Loucy (cell line): ENCODE results near the gene HMX3.

ENCODE experiments used
- H2AFZ ChIP-seq: fragments of 200-600 bp; sonication (generic); 2 replicates; pipeline ENCODE4 v1.6.0; 2016; ENCODE audit warnings: antibody characterized with exemption, mild to moderate bottlenecking, low read length, moderate library complexity
- H3F3A ChIP-seq: fragments of 200-600 bp; 2 replicates; pipeline ENCODE4 v1.6.0; 2016; ENCODE audit warnings: antibody characterized with exemption, low read depth, mild to moderate bottlenecking
- H3K27me3 ChIP-seq: fragments of 200-600 bp; sonication (generic); 2 replicates; pipeline ENCODE4 v1.6.1; 2014; ENCODE audit warnings: low read length, mild to moderate bottlenecking; ENCODE audit not compliant: insufficient read depth, poor library complexity, severe bottlenecking
- H3K36me3 ChIP-seq: fragments of 200-600 bp; sonication (generic); 2 replicates; pipeline ENCODE4 v1.6.1; 2016; ENCODE audit warnings: low read length; ENCODE audit not compliant: insufficient read depth
- H3K4me1 ChIP-seq: fragments of 200-600 bp; sonication (generic); 2 replicates; pipeline ENCODE4 v1.5.1; 2014; ENCODE audit warnings: low read length, mild to moderate bottlenecking; ENCODE audit not compliant: insufficient read depth, poor library complexity, severe bottlenecking
- H3K4me2 ChIP-seq: fragments of 200-600 bp; sonication (generic); 2 replicates; pipeline ENCODE4 v1.6.0; 2014; ENCODE audit warnings: antibody characterized with exemption, low read length, low read depth, mild to moderate bottlenecking; ENCODE audit not compliant: poor library complexity, severe bottlenecking
- H3K4me3 ChIP-seq: fragments of 200-600 bp; sonication (generic); 2 replicates; pipeline ENCODE4 v1.5.1; 2014; ENCODE audit warnings: low read length, mild to moderate bottlenecking, mixed read lengths; ENCODE audit not compliant: poor library complexity, severe bottlenecking
- H3K79me2 ChIP-seq: fragments of 200-600 bp; sonication (generic); 2 replicates; pipeline ENCODE4 v1.6.1; 2014; ENCODE audit warnings: low read length; ENCODE audit not compliant: insufficient read depth
- H3K9ac ChIP-seq: fragments of 200-600 bp; sonication (generic); 2 replicates; pipeline ENCODE4 v1.6.0; 2014; ENCODE audit warnings: mild to moderate bottlenecking, low read depth, low read length, moderate library complexity; ENCODE audit not compliant: poor library complexity, severe bottlenecking
- H3K9me2 ChIP-seq: fragments of 200-600 bp; sonication (generic); replicated peaks from 2 replicates; pipeline ENCODE4 v1.6.1; 2016; ENCODE audit warnings: low read depth, low read length, mixed read lengths
- H3K9me3 ChIP-seq: fragments of 200-600 bp; sonication (generic); 2 replicates; pipeline ENCODE4 v1.6.1; 2014; ENCODE audit warnings: mild to moderate bottlenecking, antibody characterized with exemption, low read length, low read depth; ENCODE audit not compliant: insufficient read depth
- H4K20me1 ChIP-seq: fragments of 200-600 bp; sonication (generic); 2 replicates; pipeline ENCODE4 v1.6.0; 2014; ENCODE audit warnings: antibody characterized with exemption, low read length, mild to moderate bottlenecking; ENCODE audit not compliant: insufficient read depth, poor library complexity, severe bottlenecking
- CTCF ChIP-seq: fragments of 200-600 bp; sonication (generic); conservative IDR thresholded peaks from 2 replicates; pipeline ENCODE4 v1.5.1; 2014; ENCODE audit warnings: mild to moderate bottlenecking, antibody characterized with exemption, low read length
- EZH2phosphoT487 ChIP-seq: fragments of 200-600 bp; IDR thresholded peaks from 2 replicates; pipeline ENCODE4 v1.6.1; 2018; ENCODE audit warnings: antibody characterized with exemption, mild to moderate bottlenecking, moderate library complexity, borderline replicate concordance

HMX3 gene

GRCh38 chr10:123140164-123140982, 4.6 kb downstream of the HMX3 start:
- H3K9ac ChIP-seq: no peak overlapping the region
- no peak overlapping the region for H3K4me2 ChIP-seq
- no peaks in the 10 kb centered on the region for H3F3A ChIP-seq
- no peaks in the 10 kb centered on the region for H3K79me2 ChIP-seq
- no peaks in the 10 kb centered on the region for H3K9me2 ChIP-seq
- peaks cover 5% of the 10 kb centered on the region for H3K27me3 ChIP-seq
- no peak for TF ChIP-seq EZH2phosphoT487
- TF ChIP-seq CTCF: no peak
- no peaks in the 10 kb centered on the region for H4K20me1 ChIP-seq
- no peak overlapping the region for H2AFZ ChIP-seq
- no peaks in the 10 kb centered on the region for H3K36me3 ChIP-seq
- H3K4me1 ChIP-seq: no peaks in the 10 kb centered on the region
- H3K9me3 ChIP-seq: no peaks in the 10 kb centered on the region
- H3K4me3 ChIP-seq: no peak overlapping the region

GRCh38 chr10:123140983-123141390, 5.2 kb downstream of the HMX3 start:
- no peak for TF ChIP-seq CTCF
- no peak for TF ChIP-seq EZH2phosphoT487
- Histone ChIP-seq H4K20me1 (no peaks in the 10 kb centered on the region), H3K9me3 (no peaks in the 10 kb centered on the region), H3K27me3 (peaks cover 5% of the 10 kb centered on the region), H2AFZ (no peak overlapping the region), H3K9me2 (no peaks in the 10 kb centered on the region), H3K4me1 (no peaks in the 10 kb centered on the region), H3K79me2 (no peaks in the 10 kb centered on the region), H3K4me3 (no peak overlapping the region), H3K4me2 (no peak overlapping the region), H3K36me3 (no peaks in the 10 kb centered on the region), H3F3A (no peaks in the 10 kb centered on the region), H3K9ac (no peak overlapping the region)

- Histone ChIP-seq H4K20me1 (no peaks in the 10 kb centered on the region), H3K79me2 (no peaks in the 10 kb centered on the region), H3K4me1 (no peaks in the 10 kb centered on the region), H3K36me3 (no peaks in the 10 kb centered on the region), H3K4me2 (no peak overlapping the region), H3K27me3 (peaks cover 5% of the 10 kb centered on the region), H3K4me3 (no peak overlapping the region), H3K9me2 (no peaks in the 10 kb centered on the region), H3K9ac (no peak overlapping the region), H3F3A (no peaks in the 10 kb centered on the region), H2AFZ (no peak overlapping the region), H3K9me3 (no peaks in the 10 kb centered on the region)
- TF ChIP-seq EZH2phosphoT487 (no peak), CTCF (no peak)
These were observed 6.3 kb downstream of the HMX3 start for GRCh38 chr10:123141791-123142700.
